Ecto neural progenitor cell (in vitro differentiated cells): Measurements from ENCODE around the gene INSL3.

ENCODE experiments used
- DNase-seq: peaks from one replicate; pipeline ENCODE4 v3.0.0-alpha.2; 2018; ENCODE audit warnings: low spot score

Gene INSL3, protein sequence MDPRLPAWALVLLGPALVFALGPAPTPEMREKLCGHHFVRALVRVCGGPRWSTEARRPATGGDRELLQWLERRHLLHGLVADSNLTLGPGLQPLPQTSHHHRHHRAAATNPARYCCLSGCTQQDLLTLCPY

DNA sequence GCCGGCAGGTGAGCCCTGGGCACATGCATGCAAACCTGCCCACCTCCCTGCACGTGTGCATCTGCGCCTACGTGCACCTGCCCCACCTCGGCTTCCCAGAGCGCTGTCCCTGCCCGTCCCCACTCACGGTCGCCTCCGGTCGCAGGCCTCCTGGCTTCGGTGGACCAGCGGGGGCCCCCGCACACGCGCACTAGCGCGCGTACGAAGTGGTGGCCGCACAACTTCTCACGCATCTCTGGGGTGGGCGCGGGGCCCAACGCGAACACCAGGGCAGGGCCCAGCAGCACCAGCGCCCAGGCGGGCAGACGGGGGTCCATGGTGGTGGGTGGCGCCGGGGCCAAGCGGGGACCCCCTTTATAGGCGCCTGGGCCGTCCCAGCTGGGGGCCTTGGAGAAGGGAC is at the start of gene INSL3:
TSS of gene INSL3 (minus strand) at position 330 of the 400 bp plus-strand sequence. CDS start at position 317, 13 bp downstream.
- DNase-seq = no peak

DNA sequence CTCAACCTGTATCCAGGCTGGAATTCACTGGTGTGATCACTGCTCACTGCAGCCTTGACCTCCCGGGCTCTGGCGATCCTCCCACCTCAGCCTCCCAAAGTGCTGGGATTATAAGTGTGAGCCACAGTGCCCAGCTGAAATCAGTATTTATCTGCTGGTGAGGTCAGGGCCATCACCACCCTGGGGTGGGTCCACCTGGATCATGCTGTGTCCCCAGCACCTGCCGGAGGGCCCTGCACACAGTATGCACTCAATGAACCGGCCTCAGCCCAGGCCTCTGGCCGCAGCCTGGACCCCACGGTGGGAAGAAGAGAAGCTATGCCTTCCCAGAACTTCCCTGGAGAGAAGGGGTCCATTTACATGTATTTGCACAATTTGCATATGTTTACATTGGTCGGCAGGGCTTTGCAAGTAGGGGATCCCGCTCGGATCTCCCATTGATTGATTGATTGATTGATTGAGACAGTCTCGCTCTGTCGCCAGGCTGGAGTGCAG is 47.8 kb upstream of the INSL3 start:
- DNase-seq = no peak

DNA sequence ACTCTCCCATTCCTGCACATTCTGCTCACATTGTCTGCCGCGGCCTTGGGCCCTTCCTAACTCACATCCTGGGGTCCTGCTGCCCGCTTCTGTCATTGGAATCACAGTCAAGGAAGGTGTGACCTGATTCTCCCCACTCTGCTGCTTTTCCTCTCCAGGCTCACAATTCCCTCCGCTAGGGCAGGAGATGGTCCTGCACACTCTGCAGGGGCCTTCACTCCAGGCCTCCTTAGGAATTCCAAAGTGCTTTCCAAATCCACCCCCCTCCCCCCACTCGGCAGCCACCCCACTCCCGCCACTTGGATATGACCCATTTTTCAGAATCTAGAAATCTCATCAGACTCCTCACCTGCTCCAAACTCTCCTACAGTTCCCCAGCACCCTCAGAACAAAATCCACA is 47.4 kb upstream of the INSL3 start:
- DNase-seq = no peak

GRCh38 chr19:17866964-17867486 is 45.7 kb upstream of the INSL3 start:
- DNase-seq = no peak

GRCh38 chr19:17866312-17866963 is 45.1 kb upstream of the INSL3 start:
- no peak for DNase-seq

DNA sequence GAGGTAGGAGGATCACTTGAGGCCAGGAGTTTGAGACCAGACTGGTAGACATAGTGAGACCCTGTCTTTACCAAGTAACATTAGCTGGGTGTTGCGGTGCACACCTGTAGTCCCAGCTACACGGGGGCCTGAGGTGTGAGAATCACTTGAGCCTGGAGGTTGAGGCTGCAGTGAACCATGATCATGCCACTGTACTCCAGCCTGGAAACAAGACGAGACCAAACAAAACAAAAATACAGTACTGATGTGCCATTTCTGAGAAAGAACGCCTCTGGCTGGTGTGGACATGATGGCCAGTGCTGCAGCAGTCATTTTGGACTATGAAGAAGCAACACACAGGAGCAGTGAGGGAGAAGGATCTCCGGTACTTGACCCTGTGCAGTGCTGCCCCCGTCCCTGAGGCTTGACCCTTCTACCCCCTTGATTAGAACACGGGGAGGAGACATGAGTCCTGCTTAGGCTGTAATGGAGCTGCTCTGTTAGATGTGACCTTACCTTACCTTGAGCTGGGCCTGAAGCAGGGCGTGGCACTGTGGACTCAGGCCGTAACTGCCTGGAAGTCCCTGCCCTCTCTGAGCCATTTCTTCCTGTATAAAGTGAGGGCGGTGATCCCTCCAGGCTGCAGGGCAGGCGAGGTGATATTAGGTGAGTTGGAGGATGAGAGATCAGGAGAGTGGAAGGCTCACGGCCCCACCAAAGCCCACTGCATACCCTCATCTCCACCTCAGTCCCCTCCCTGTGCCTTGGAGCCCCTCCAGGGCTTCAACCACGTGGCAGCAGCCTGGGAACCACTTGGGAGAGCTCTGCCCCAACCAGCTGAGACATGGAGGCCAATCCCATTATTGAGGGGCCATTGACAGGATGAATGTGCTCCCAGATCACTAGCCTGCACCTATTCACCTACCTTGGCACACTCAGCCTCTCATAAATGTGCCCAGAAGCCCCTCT is 44.3 kb upstream of the INSL3 start:
- DNase-seq = no peak

DNA sequence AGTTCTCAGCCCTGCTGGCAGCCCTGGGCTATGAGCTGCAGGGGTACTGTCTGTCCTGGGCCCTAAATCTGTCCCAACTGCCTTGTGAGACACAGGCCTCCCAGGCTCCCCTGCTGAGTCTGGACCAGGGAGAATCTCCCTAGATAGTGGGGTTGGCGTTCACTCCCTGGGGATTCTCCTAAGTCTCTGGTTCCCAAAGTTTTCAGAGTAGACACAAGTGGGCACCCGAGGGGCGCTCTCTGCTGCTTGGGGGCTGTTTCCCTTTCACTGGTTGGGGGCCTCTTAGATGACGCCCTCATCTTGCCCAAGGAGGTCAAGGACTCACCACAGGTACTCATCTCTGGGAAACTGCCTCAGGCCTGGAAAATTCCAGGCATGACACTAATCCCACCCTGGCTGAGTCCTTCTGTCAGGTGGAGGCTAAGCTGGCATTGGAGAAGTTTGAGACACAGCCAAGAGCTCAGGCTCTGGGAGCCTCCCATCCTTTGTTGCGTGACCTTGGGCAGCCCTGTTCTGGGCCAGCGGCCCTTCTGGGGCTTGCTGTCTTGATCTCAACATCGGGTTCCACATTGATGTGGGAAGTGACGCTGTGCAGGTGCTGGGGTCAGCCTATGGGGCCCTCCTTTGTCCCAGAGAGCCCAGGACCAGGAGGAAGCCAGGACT is 42.3 kb upstream of the INSL3 start:
- no peak for DNase-seq

- no peak for DNase-seq
Observed at GRCh38 chr19:17862711-17863519, 41.6 kb upstream of the INSL3 start.

GRCh38 chr19:17861542-17862402 is 40.5 kb upstream of the INSL3 start:
- no peak for DNase-seq

DNA sequence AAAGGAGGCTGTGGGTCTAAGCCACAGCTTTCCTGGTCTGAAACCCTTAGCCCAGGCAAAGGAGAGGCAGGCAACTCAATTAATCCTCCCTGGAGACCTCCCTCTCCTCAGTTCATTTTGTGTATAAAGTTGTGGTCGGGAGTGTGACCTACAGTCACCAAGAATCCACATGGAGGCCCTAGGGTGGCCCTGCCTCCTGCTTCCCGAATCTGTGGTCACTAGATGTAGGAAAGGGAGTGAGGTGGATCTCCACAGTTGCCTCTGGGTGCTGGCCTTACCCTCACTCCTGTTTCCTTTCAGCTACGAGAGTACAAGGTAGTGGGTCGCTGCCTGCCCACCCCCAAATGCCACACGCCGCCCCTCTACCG is 39.7 kb upstream of the INSL3 start:
- no peak for DNase-seq

DNA sequence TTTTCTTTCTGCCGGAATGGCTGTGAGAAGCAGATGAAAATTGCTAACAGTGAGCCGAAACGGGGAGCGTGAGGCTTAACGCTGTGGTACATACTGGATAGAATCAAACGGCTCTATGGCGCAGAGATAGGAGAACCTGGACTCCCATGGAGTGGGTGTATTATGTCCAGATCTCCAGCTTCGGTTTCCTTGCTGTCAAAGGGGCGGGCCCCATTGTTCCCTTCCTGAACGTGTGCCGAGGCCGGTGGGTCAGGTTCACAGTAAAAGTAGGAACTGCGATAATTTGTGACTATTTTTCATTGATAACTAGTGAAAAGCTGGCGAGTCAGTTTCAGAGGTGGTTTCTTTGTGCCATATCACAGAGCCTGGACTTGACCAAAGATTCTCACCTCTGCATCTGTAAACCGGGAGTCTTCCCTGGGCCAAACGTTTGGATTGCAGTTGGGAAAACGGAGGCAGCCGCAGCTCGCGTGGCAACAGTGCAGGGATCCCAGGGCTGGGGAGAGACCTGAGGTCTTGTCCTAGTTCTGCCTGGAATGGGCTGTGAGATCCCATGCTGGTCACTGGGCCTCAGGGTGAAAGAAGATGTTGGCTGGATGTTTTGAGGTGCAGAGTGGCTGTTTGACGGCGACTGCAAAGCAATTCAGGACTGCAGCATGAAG is 39.1 kb upstream of the INSL3 start:
- no peak for DNase-seq

DNA sequence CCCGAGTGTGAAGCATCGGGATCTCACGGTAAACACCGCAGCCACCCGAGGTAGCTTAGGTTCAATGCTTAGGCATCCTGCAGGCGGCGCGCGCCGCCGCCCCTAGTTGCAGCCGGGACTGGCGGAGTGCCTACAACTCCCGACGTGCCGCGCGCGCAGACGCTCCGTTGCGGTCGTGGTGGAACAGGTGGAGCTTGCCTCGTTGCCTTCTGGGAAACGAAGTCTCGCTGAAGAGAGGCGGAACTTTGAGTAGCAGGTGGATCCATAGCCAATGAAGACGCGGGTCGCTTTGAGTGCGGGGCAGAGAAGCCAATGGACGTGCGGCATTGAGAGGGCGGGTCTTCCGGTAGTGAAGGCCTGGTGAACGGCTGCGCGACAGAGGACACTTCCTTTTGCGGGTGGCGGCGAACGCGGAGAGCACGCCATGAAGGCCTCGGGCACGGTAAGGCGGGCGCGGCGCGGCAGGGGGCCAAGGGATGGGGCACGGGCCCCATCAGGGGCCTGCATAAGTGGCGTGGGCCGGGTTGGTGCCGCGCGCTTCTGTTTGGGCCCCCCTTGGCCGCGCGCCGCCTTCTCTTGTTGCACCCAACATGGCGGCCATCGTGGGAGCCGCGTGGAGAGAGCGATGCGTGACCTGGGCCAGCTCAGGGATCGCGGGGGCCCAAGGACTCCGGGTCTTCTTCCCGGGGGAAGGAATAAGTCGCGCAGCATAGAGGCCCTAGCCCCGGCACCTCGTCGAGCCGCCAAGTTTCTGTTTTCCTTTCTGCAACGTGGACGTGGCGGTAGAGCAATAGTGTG is 38.4 kb upstream of the INSL3 start, which contains the start of gene RPL18A:
TSS of gene RPL18A (plus strand) at position 378 of the 798 bp plus-strand sequence. CDS start at position 425, 47 bp downstream.
- peak; percentile 99 for DNase-seq

DNA sequence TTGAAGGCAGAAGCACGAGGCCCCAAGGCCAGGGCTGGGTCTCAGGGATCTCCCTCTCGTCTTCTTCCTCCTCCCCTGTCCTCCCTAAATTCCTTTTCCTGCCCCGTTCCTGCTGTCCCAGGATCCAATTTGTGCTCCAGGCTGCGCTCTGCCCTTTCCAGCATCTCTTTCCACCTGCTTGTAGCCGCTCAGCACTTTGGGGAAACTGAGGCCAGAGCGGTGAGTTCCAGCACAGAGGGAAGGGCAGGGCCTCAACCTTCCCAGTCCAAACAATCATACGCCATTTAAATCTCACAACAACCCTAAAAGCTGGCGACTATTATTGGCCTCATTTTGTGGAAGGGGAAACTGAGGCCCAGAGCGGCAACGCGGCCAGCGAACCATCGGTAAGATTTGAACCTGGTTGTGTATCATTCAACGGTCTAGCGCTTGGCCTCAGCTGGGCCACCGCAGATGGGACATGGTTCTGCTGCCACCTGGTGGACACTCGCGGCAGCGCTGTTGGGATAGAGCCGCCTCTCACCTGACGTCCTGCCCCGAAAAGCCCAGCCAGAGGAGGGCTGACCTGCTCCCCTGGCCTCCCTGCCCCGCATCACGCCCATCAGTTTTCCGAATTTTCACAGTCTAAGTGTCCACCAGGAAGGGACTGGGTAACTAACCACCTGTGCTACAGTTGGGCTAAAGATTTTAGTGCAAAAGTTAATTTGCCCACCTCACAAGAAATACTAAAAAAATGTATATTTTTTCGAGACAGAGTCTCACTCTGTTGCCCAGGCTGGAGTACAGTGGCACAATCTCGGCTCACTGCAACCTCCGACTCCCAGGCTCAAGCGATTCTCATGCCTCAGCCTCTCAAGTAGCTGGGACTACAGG is 34.2 kb upstream of the INSL3 start:
- DNase-seq = peak; percentile 92

- no peak for DNase-seq
Observed at GRCh38 chr19:17854061-17854460, 32.7 kb upstream of the INSL3 start.

DNA sequence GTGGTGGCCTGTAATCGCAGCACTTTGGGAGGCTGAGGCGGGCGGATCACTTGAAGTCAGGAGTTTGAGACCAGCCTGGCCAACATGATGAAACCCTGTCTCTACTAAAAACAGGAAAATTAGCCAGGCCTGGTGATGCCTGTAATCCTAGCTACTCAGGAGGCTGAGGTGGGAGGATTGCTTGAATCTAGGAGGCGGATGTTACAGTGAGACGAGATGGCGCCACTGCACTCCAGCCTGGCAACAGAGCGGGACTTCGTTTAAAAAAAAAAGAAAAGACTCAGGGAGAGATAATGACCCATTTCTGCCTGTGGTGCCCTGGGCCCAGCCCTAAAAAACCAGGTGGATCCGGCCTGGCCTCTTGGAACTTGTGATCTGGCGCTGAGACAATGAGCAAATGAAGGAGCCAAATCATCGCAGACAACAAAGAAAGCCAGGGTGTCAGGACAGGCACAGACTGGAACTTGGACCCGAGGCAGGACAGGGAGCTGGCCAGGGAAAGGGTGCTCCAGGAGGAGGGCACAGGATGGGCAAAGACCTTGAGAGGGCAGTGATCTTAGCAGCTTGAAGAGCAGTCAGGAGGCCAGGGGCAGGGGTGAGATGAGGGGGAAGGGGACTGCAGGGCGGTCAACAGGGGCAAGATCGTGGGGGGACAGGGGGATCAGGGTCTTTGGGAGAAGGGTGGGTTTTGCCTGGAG is 27.4 kb upstream of the INSL3 start:
- DNase-seq = no peak

DNA sequence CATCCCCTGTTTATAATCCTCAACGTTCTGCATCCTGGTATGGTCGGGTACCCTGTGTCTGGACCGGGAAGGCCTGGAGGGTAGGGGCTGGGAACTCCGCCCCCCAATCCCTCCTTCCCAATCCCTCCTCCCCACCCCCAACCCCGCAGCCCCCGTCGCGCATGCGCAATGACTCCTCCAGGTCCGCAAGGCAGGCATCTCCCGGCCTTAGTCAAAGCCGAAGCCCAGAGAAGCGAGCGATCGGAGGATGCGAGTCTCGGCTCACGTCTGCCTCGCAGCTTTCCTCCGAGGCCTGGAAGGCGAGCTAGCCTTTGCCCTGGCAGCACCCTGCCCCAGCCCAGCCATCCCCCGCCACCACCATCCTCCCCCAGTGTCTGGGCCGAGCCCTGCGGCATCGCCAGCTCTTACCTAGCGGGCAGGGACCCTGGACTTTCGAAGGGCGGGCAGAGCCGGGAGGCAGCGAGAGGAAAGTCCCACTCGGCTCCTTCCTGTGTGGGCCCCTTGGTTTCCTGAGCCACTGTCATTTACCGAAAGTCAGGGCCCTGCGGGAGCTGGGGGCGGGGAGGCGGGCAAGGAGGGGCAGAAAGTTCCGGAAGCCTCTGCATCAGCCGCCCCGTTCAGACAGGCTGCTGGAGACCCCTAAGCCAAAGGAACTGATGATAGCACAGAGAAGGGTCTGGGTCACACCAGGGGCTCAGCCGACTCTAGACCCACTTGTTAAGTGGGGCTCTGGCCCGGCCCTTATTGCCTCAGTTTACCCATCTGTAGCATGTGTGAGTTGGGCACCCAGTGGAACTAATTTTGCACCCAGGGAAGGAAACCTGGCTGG is 26.4 kb upstream of the INSL3 start, which contains the start of gene JAK3:
TSS of gene JAK3 (minus strand) at position 445 of the 829 bp plus-strand sequence. CDS start 3,565 bp downstream, outside the sequence.
- peak; percentile 93 for DNase-seq
